Measurements from ENCODE around the gene RGS7. TPM values are rescaled to one million over a fixed set of nuclear protein-coding genes. Genes with fewer than 3 reads are reported as not detected.

The RGS7 gene
- total RNA-seq, 1 experiment from 2014 or later = 1.5 TPM

DNA sequence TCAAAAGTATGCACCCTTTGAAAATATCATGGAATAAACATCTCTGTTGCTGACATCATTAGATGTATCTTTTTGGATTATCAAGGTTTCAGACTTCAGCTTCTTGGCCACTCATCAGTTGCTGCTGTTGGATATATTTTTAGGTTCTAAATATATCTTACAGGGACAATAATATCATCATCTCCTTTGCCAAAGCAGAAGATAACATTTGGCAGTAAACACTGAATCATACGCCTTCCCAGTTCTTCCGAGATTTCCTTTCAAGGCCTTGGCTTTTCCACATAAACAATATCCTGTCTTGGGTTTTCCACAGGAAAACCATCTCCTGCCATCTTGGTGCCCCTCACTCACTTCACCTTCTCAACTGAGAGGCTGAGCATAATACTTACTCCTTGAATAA is 39.3 kb downstream of the RGS7 start:
- no peak overlapping the region for H2BK20ac ChIP-seq (ENCODE audit: low read depth, low read length, poor library complexity, severe bottlenecking)
- no peak overlapping the region for H3K9ac ChIP-seq (ENCODE audit: extremely low read depth, insufficient read length, low read length)
- H4K20me1 ChIP-seq (ENCODE audit: control insufficient read depth, insufficient read depth, insufficient read length) = no peaks in the 10 kb centered on the region
- H3K23me2 ChIP-seq (ENCODE audit: insufficient read length, low read depth, low read length, poor library complexity, severe bottlenecking) = no peaks in the 10 kb centered on the region
- H3K79me2 ChIP-seq (ENCODE audit: insufficient read depth, low read length) = no peaks in the 10 kb centered on the region
- no peak overlapping the region for H4K8ac ChIP-seq (replicated peaks; ENCODE audit: insufficient read length, low read depth, low read length)
- H3K27ac ChIP-seq (ENCODE audit: insufficient read length, low read depth, low read length) = no peak overlapping the region
- no peak overlapping the region for H3K27ac Mint-ChIP-seq
- no peaks in the 10 kb centered on the region; the same call in 1 of the 2 replicates for H3K27me3 Mint-ChIP-seq (ENCODE audit: low read depth)
- no peak overlapping the region for H2AK5ac ChIP-seq (ENCODE audit: insufficient read length, low read length)
- no peak overlapping the region for H3K56ac ChIP-seq (ENCODE audit: insufficient read length, low read depth, low read length)
- H4K91ac ChIP-seq (ENCODE audit: insufficient read length, low read depth, low read length) = no peak overlapping the region
- H2BK12ac ChIP-seq (ENCODE audit: insufficient read length, low read depth, low read length) = no peak overlapping the region
- H3K4me1 ChIP-seq (ENCODE audit: insufficient read depth, low read length) = no peaks in the 10 kb centered on the region
- WGBS (ENCODE audit: extremely low coverage, insufficient read length, low lambda C conversion rate) = no CpG with 5 or more reads among the region's 2 CpGs
- H2BK15ac ChIP-seq (ENCODE audit: low read depth, low read length) = no peak overlapping the region
- no peak overlapping the region for H2AFZ ChIP-seq (ENCODE audit: low read length)
- no peaks in the 10 kb centered on the region for H3K27me3 ChIP-seq (ENCODE audit: insufficient read depth, low read length)
- H3T11ph ChIP-seq (ENCODE audit: low read length) = no peak overlapping the region
- no peak overlapping the region for H2BK120ac ChIP-seq (ENCODE audit: low read depth, low read length, poor library complexity, severe bottlenecking)
- no peaks in the 10 kb centered on the region for H3K79me1 ChIP-seq (ENCODE audit: insufficient read depth, low read depth, low read length, poor library complexity, severe bottlenecking)
- no peak overlapping the region for H3K4me2 ChIP-seq (ENCODE audit: insufficient read depth, insufficient read length, low read length)
- no peak overlapping the region for H3K14ac ChIP-seq (ENCODE audit: insufficient read depth, low read length)
- H2BK5ac ChIP-seq (ENCODE audit: insufficient read length, low read length) = no peak overlapping the region
- H3K36me3 Mint-ChIP-seq (ENCODE audit: insufficient read depth in 1 of 3, low read depth in 3 of 3) = no peaks in the 10 kb centered on the region
- no peak for DNase-seq
- H4K5ac ChIP-seq (ENCODE audit: insufficient read length, low read depth, low read length) = no peak overlapping the region
- H3K9me3 ChIP-seq (ENCODE audit: control insufficient read depth, low read depth, low read length) = no peaks in the 10 kb centered on the region
- H3K18ac ChIP-seq (ENCODE audit: insufficient read length, low read depth, low read length) = no peak overlapping the region
- H3K4ac ChIP-seq (ENCODE audit: low read depth, low read length) = no peak overlapping the region
- no peaks in the 10 kb centered on the region for H3K9me3 Mint-ChIP-seq
- TF ChIP-seq, protein P1, sequence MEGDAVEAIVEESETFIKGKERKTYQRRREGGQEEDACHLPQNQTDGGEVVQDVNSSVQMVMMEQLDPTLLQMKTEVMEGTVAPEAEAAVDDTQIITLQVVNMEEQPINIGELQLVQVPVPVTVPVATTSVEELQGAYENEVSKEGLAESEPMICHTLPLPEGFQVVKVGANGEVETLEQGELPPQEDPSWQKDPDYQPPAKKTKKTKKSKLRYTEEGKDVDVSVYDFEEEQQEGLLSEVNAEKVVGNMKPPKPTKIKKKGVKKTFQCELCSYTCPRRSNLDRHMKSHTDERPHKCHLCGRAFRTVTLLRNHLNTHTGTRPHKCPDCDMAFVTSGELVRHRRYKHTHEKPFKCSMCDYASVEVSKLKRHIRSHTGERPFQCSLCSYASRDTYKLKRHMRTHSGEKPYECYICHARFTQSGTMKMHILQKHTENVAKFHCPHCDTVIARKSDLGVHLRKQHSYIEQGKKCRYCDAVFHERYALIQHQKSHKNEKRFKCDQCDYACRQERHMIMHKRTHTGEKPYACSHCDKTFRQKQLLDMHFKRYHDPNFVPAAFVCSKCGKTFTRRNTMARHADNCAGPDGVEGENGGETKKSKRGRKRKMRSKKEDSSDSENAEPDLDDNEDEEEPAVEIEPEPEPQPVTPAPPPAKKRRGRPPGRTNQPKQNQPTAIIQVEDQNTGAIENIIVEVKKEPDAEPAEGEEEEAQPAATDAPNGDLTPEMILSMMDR (conservative IDR thresholded peaks at IDR 0.05) = no peak
- H3K23ac ChIP-seq (ENCODE audit: insufficient read length, low read depth, low read length) = no peak overlapping the region
- no peak overlapping the region for H3K4me3 Mint-ChIP-seq
- H3K4me1 Mint-ChIP-seq = no peaks in the 10 kb centered on the region
